GM21423 (cell line): ENCODE measurements around the gene ZIC1.

Experiments used
- ATAC-seq: cut with Tn5 transposase; IDR thresholded peaks from one replicate; pipeline ENCODE4 v1.9.1; 2021; ENCODE audit warnings: mild to moderate bottlenecking, moderate library complexity; ENCODE audit not compliant: unreplicated experiment

The ZIC1 gene

DNA sequence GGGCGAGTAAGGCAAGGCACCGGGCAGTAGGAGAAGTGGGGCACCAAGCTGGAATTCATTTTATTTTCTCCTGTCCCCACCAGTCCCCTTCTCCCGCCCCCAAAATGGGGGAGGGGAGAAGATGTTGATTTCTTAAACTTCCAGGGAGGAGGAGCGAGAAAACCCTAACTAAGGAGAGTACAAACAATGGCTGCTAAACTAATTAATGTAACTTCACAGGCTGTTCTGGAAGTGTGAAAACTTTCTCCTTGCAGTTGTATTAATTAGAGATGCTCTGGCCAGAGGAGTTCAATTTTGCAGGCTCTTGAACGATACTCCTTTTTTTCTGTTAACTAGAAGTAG is 14.3 kb upstream of the ZIC1 start:
- no peak for ATAC-seq

DNA sequence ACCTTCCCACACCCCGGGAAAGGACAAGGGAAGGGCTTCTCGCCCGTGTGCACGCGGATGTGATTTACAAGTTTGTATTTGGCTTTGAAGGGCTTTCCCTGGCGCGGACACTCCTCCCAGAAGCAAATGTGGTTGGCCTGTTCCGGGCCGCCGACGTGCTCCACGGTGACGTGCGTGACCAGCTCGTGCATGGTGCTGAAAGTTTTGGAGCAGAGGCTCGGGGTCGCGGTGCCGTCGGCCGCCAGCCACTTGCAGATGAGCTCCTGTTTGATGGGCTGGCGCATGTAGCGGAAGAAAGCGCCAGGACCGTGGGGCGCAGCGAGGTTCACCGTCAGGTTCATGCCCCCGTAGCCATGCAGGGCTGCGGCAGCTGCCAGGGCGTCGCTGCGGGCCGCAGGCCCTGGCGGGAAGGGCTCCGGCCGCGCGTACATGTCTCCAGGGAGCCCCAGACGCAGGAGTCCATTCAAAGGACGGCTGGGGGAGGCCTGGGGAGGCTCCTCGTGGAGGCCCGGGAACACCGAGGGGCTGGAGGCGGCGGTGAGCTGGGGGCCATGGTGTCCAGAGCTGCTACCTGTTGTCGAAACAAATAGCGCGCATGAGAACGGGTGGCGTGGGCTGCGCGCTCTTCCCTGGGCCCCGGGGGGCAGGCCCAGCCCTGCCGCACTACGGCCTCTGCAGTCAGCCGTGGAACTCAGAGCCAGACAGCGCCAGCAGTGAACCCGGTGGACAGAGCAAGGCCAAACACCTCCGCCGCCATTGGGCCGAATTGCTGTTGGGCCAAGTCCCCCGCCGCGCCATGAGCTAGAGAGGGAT is 13.1 kb upstream of the ZIC1 start:
- no peak for ATAC-seq

DNA sequence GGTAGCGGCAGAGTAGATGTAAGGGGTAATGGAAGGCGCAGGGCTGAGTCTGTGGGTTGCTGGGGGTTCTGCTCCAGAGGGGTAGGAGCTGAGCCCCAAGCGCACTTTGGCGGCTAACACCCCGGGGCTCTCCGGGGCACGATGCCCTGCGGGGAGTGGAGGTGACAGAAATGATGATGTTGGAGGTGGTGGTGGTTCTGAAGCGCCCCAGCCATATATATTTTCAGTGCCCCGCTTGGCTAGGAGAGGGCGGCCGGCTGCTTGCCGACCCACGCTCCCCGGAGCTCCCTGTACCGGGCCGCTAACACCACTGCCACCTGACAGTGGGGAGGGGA is 12.5 kb upstream of the ZIC1 start:
- no peak for ATAC-seq

DNA sequence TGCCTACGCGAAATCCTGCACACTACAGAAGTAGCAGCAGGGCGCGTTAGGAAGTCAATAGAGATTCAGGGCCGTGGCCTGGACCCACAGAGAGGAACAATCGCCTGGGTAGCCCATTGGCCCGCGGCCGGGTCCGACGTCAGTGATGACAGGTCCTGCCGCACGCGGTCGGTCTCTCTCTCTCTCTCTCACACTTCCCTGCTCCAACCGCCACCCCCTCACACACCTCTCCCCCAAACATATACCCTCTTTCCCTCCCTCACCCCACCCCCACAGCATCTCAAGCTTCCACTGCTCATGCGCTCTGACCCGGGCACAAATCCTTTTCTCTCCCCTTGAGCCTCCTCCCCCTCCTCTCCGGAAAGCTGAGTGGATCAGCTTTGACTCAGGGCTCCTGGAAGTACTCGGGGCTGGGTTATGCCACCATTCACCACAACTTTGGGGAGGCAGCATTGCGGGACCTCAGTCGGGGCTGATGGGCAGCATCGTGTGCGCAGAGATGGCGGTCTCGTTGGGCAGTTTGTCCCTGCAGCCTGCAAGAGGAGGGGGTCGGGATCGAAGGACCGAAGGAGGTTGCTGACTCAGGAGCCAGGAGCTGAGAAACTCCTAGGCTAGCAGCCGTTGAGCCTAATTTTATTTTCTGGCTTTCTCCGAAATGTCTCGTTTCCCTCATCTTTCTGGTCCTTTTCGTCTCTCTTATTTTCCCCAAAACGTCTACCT is 11.8 kb upstream of the ZIC1 start:
- ATAC-seq, result no peak

DNA sequence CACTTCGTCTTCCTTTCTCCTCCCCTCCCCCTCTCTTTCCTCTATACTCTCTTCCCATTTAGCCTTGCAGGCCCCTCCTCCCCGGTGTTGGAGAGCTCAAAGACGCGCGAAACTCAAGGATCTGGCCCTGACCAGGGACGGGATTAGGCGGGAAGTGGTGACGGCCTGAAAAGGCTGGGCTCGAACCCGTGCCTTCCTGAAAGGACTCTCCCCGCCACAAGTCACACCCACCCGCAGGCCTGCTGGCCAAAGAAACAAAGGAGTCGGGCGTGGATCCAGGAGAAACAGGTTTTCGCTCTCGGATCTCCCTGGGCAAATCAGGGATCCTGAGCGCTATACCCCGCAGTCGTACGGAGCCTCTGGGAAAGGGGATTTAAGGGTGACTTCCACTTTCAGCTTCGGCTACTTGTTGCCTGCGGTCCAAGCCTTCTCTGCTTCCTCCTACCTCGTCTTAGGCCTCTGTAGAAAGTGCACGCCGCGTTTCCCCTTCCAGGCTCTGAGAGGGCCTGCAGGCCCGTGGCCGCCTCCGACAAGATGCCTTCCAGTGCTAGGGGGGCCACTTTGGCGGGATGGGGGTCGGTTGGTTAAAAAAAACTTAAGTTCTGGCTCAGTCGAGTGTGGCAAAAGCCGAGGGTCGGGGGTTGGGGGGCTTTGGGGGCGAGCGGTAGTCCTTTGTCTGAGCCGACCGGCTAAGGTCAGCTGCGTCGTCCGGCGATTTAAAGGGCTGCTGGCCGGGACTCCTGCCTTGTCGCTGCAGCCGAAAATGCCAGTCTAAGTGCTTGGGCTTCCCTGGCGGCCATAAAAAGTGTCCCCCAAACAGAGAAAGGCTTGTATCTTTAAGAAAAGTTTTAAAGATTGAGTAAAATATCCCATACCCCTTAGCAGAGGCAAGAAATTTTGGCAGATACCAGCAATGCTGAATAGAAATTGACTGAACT is 11.0 kb upstream of the ZIC1 start:
- ATAC-seq, result no peak

GRCh38 chr3:147398813-147399534 is 10.2 kb upstream of the ZIC1 start:
- no peak for ATAC-seq

DNA sequence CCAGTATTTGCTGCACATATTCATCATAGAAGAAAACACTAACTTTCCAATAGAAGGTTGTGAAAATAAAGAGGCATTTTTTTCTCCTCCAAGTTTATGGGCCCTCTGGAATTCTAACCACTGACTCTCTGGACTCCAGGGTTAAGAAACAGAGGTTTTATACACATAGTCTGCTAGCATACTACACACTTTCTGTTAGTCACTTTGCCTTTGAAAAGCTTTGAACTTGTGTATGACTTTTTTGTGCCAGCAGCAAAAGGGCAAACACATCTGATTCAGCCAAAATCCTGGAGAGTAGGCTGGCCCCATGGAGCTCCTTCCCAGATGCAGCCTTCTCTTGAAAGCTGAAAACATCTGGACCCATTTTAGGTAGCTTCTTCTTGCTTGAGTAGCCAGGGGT is 9.1 kb upstream of the ZIC1 start:
- ATAC-seq, result no peak

DNA sequence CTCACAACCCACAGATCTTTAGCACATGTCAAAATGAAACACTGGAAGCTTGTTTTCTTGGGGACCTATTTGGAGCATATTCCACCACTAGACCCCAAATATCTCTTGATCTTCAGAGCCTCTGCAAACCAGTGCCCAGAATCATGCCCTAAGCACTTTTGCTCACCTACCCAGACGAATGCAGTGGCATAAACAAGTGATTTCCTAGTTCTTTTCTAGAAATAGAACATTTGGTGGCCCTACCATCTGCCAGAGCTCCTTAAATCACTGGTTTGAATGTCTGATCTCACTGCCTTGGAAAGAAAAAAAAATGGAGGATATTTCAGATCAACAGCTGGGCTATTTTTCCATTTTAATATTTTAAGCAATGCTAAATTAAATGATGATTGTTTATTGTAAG is 8.2 kb upstream of the ZIC1 start:
- ATAC-seq, result no peak

GRCh38 chr3:147401421-147401820 is 7.7 kb upstream of the ZIC1 start:
- no peak for ATAC-seq

GRCh38 chr3:147402159-147402558 is 7.0 kb upstream of the ZIC1 start:
- no peak for ATAC-seq

DNA sequence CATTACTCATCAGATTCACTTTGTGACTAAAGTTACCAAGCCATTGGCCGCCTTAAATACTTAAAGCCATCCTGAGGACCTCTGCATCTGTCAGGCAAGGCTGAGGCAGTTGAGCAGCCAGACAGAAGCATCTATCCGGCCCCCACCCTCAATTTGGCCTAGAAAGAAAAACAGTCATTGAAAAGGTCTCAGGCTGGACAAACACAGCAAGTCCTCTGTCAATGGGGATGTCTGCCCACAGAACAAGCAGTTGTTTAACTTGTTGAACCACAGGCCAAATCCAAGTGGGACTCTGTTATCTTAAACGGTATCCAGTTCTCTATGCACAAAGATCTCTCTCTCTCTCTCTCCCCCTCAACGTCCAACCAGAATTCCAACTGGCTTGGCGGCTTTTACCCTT is 5.7 kb upstream of the ZIC1 start:
- no peak for ATAC-seq

- no peak for ATAC-seq
Observed at GRCh38 chr3:147404000-147404799, 5.0 kb upstream of the ZIC1 start.

DNA sequence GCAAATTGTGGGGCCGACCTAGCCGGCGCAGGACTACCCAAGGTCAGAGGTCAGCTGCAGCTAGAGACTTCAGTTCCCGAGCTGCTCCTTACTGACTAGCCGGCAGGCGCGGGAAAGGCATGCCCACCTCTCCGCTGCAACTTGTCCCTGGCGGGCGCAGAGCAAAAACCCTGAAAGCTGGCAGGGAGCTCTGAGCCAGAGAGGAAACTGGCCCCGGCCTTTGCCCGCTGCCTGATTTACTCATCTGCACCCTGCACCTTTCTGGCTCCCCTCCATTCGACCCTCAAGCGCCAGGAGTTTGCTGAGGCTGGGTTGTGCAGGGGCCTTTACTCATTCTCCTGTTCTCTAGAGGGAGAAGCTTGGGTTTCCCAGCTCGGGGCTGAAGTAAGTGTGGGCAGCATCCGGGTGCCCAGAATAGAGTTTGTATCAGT is 4.3 kb upstream of the ZIC1 start:
- no peak for ATAC-seq

DNA sequence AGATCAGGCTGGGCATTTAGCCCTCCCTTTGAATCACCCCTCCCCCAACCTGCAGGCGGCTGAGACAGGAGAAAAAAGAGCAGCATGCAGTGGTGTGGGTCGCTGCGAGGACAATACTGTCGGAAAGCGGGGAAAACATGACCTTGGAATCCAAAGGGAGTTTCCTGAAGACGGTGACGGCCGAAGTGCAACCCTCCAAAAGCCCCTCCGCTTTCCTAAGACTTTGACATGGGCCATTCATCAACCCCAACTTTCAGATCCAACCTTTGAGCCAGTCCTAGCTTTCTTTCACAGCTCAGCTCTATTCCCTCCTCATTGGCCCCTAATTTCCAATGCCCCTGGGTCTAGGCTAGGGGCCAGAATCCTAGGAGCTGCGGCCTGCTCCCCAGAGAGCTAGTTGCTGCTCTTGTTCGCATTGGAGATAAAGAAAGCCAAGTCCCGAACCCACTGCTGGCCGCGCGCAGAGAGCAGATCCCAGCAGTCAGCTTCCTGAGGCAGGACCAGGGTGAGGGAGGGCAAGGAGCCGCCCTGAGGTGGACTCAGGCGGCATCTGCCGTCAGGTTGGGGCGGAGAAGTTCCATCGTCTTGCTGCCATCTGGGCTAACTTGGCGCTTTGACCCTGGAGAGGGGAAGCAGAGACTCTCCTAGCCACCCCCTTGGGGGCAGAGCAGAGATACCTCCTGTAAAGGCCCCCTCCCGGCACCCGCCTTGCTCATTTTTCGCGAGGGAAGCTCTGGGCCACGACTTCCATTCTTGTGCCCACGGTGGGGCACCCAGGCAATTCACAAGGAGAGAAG is 3.7 kb upstream of the ZIC1 start:
- no peak for ATAC-seq

DNA sequence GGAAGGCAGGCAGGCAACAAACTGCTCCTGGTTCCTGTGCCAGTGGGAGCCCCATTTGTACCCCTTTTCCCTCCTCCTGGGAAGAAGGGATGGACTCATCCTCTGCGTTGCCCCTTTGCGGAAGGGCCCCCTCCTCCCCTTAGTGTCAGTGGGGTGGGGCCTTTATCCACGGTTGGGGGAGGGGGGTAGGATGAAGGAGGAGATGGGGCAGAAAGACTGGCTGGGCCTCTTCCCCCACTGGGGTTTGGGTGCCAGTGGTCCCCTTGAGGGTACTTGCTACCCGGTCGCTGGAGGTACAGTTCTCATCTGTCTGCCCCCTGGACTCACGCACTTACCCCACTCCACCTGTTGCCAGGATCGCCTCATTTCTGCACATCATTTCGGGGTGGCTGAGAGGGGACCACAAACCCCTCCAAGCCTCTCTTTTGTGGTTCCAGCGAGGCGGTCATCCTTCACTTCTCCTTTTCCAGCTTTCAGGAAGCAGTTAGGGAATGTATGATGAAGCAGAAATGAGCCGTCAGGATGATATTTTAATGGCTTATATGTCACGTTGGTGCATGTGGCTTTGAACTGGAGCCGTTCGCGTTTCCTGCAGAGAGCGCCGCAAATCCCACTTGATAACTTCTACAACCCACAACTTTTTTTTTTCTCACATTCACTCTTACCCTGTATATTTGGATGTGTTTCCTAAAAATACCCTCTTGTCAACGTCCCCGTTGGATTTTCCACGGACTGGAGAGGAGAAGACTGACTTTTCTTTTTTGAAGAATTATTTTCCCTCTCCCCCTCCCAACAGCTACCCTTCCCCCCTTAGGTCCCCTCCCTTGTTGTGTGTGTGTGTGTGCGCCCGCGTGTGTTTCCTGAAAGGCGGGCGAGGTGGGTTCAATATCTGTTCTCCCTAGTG is 2.9 kb upstream of the ZIC1 start, which contains the start of gene ZIC4:
Gene ZIC4 (minus strand): TSS at position 516 of the 904 bp plus-strand sequence. CDS start 3,746 bp downstream, outside the sequence.
- no peak for ATAC-seq

DNA sequence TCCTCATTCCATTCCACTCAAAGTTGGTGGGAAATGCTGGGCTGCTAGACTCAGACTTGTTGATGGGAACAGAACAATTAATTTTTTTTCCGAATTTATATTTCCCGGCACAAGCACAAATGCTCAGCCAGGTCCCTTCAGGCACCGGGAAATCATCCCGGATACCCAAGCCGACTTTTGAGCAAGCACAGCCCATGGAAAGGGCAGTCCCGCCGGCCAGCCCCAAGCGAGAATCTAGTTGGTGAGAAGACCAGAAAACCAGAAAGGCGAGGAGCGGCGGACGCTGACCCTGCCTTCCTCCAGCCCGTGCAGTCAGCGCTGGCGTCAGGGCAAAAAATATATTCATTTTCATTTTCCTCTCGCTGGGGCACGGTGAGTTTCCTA is 2.1 kb upstream of the ZIC1 start:
- ATAC-seq, result no peak

DNA sequence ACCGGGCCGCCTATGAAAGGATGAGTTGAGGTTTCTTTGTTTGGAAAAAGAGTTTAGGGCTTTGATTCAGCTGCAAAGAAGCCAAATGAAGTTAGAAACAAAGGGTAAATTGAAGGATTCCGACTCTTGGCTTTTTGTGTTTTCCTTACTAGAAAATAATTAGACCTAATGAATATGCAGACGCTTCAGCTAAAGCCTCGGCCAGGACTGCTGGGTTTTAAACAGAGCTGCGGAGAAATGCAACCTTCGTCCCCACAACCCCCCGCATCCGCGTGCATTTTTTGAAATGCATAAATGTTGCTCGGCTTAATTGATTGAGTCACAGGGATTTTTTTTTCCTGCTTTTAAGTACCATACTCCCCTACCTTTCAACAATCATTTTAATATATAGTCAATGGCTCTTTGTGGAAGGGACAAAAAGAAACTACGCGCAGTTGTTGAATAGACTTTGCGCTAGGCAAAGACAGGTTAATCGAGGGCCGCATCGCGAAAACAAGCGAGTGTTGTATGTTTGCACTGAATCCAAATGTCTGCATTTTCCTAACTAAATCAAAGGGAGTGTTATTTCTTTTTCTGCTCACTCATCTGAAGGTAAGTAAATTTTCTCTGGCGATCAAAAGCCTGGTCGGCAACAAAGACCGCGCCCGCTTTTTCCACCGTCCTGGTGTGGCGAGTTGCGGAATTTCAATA is 1.5 kb upstream of the ZIC1 start:
- no peak for ATAC-seq
